Keratinocyte (primary cell): Measurements from ENCODE around the gene GPC5. TPM values are rescaled to one million over a fixed set of nuclear protein-coding genes. Genes with fewer than 3 reads are reported as not detected.

Experiments used
- DNase-seq: peaks from one replicate; pipeline ENCODE4 v3.0.0-alpha.2; 2011; ENCODE audit warnings: low read depth, missing footprints, low spot score
- FAIRE-seq: peaks from 2 replicates; lab custom pipeline; 2011; peaks lifted over from hg19 to GRCh38; lab: Jason Lieb, UNC
- H2AFZ ChIP-seq: 2 replicates; pipeline ENCODE4 v1.6.0; 2012; ENCODE audit warnings: low read length, control low read depth, inconsistent platforms; ENCODE audit not compliant: control insufficient read depth
- H3K27ac ChIP-seq: 2 replicates; pipeline ENCODE4 v1.5.1; 2011; ENCODE audit warnings: low read length; ENCODE audit not compliant: control insufficient read depth, insufficient read depth
- H3K27me3 ChIP-seq: 3 replicates; pipeline ENCODE4 v1.6.0; 2011; ENCODE audit warnings: low read length; ENCODE audit not compliant: control insufficient read depth, insufficient read depth; ENCODE audit errors: extremely low read depth
- H3K36me3 ChIP-seq, 2 experiments: 2 replicates in 1 of 2; 3 replicates in 1 of 2; pipeline ENCODE4 v1.5.1; 2011; ENCODE audit warnings: low read length in 2 of 2, mild to moderate bottlenecking in 1 of 2; ENCODE audit not compliant: control insufficient read depth in 2 of 2, insufficient read depth in 2 of 2; ENCODE audit errors: extremely low read depth in 1 of 2
- H3K4me1 ChIP-seq: 3 replicates; pipeline ENCODE4 v1.5.1; 2011; ENCODE audit warnings: low read length; ENCODE audit not compliant: control insufficient read depth, insufficient read depth; ENCODE audit errors: extremely low read depth
- H3K4me2 ChIP-seq: 3 replicates; pipeline ENCODE4 v1.6.0; 2011; ENCODE audit warnings: low read depth, low read length; ENCODE audit not compliant: control insufficient read depth, insufficient read depth; ENCODE audit errors: extremely low read depth
- H3K4me3 ChIP-seq, 3 experiments: fragments of 200-600 bp in 1 of 3; sonication (generic) in 1 of 3; 2 replicates in 2 of 3; 3 replicates in 1 of 3; pipeline ENCODE4 v1.5.1; 2011 to 2016; ENCODE audit warnings: low read length in 3 of 3, mild to moderate bottlenecking in 3 of 3, control low read depth in 2 of 3, inconsistent platforms in 1 of 3, low read depth in 1 of 3, mixed read lengths in 1 of 3, mixed run types in 1 of 3, moderate library complexity in 1 of 3; ENCODE audit not compliant: control insufficient read depth in 2 of 3, insufficient read depth in 2 of 3; ENCODE audit errors: extremely low read depth in 1 of 3
- H3K79me2 ChIP-seq: 2 replicates; pipeline ENCODE4 v1.6.0; 2012; ENCODE audit warnings: low read length; ENCODE audit not compliant: control insufficient read depth, insufficient read depth
- H3K9ac ChIP-seq: 3 replicates; pipeline ENCODE4 v1.6.0; 2011; ENCODE audit warnings: low read length; ENCODE audit not compliant: control insufficient read depth, insufficient read depth; ENCODE audit errors: extremely low read depth
- H3K9me1 ChIP-seq: 3 replicates; pipeline ENCODE4 v1.6.0; 2011; ENCODE audit warnings: low read length; ENCODE audit not compliant: control insufficient read depth, insufficient read depth; ENCODE audit errors: extremely low read depth
- H3K9me3 ChIP-seq: 2 replicates; pipeline ENCODE4 v1.5.1; 2012; ENCODE audit warnings: low read depth, low read length; ENCODE audit not compliant: control insufficient read depth
- H4K20me1 ChIP-seq: 3 replicates; pipeline ENCODE4 v1.6.0; 2011; ENCODE audit warnings: low read length; ENCODE audit not compliant: control insufficient read depth, insufficient read depth; ENCODE audit errors: extremely low read depth
- CTCF ChIP-seq, 3 experiments: IDR thresholded peaks in 1 of 3; conservative IDR thresholded peaks in 1 of 3; optimal IDR thresholded peaks in 1 of 3; 2 replicates in 2 of 3; 3 replicates in 1 of 3; pipeline versions ENCODE3 to v1.5.1; 2011; ENCODE audit warnings: low read length in 3 of 3, mild to moderate bottlenecking in 3 of 3, moderate library complexity in 2 of 3, control low read depth in 1 of 3, inconsistent platforms in 1 of 3; ENCODE audit not compliant: insufficient read depth in 2 of 3; ENCODE audit errors: extremely low read depth in 1 of 3
- EZH2 ChIP-seq: IDR thresholded peaks from one replicate; pipeline ENCODE4 v1.6.1; 2012; ENCODE audit warnings: inconsistent platforms, mild to moderate bottlenecking, low read length, moderate library complexity
- dilution Hi-C: fragments of 300-500 bp; cut with MboI; formaldehyde crosslinking; loops from one replicate; pipeline ENCODE4 v1.7.0; 2020; ENCODE audit warnings: low sequenced_read_pairs; ENCODE audit not compliant: extremely low pct_ligation_motif_present
- polyA plus RNA-seq, 5 experiments: library from polyadenylated mRNA; depleted of rRNA in 3 of 5; stranded (reverse) in 3 of 5; stranded (forward) in 1 of 5; unstranded in 1 of 5; fragments of >200 nt; gene quantifications; 1 replicate in 1 of 5; 2 replicates in 3 of 5; 3 replicates in 1 of 5; pipeline versions ENCODE4 v1.2.1 to v1.2.3, GENCODE V29; 2011 to 2012; ENCODE audit warnings: missing spikeins in 2 of 5, low read depth in 1 of 5, low replicate concordance in 1 of 5

The GPC5 gene
- polyA plus RNA-seq, 1 donor (not counting 4 experiments of a cell fraction or from before 2014, with no cell fraction given), result 0.10 TPM

GRCh38 chr13:91564396-91564795 is 166.0 kb downstream of the GPC5 start:
- H3K9me1 ChIP-seq, result no peaks in the 10 kb centered on the region
- H3K79me2 ChIP-seq, result no peaks in the 10 kb centered on the region
- no peak overlapping the region for H3K4me2 ChIP-seq
- H3K36me3 ChIP-seq, result no peaks in the 10 kb centered on the region
- no peaks in the 10 kb centered on the region for H3K27me3 ChIP-seq
- H3K27ac ChIP-seq, result no peak overlapping the region
- H4K20me1 ChIP-seq, result no peaks in the 10 kb centered on the region
- FAIRE-seq (no peak), DNase-seq (no peak)
- H3K4me1 ChIP-seq, result no peaks in the 10 kb centered on the region
- TF ChIP-seq EZH2, result no peak
- no peaks in the 10 kb centered on the region for H3K9me3 ChIP-seq
- no peak overlapping the region for H2AFZ ChIP-seq
- H3K4me3 ChIP-seq, result no peak overlapping the region
- dilution Hi-C loops, result no loop called here
- H3K9ac ChIP-seq, result no peak overlapping the region

- Histone ChIP-seq H3K27me3 (no peaks in the 10 kb centered on the region), H3K4me3 (no peak overlapping the region), H3K9me3 (no peaks in the 10 kb centered on the region), H3K9ac (no peak overlapping the region), H3K4me1 (no peaks in the 10 kb centered on the region), H4K20me1 (no peaks in the 10 kb centered on the region), H3K79me2 (no peaks in the 10 kb centered on the region), H3K27ac (no peak overlapping the region), H3K9me1 (no peaks in the 10 kb centered on the region), H3K36me3 (no peaks in the 10 kb centered on the region), H3K4me2 (no peak overlapping the region), H2AFZ (no peak overlapping the region)
- no peak for TF ChIP-seq EZH2
- no peak for TF ChIP-seq CTCF (optimal IDR thresholded peaks at IDR 0.05 in 1 of 3, IDR thresholded peaks at IDR 0.05 in 1 of 3, conservative IDR thresholded peaks at IDR 0.05 in 1 of 3; ENCODE audit: extremely low read depth in 1 of 3, insufficient read depth in 2 of 3, low read length in 3 of 3)
- DNase-seq (no peak), FAIRE-seq (no peak)
- dilution Hi-C loops, result no loop called here
Observed at GRCh38 chr13:91565296-91565695, 166.9 kb downstream of the GPC5 start.

GRCh38 chr13:91567485-91568207 is 169.2 kb downstream of the GPC5 start:
- Histone ChIP-seq H4K20me1 (no peaks in the 10 kb centered on the region), H3K27me3 (no peaks in the 10 kb centered on the region), H2AFZ (no peak overlapping the region), H3K9me1 (no peaks in the 10 kb centered on the region), H3K27ac (no peak overlapping the region), H3K4me1 (no peaks in the 10 kb centered on the region), H3K9ac (no peak overlapping the region), H3K9me3 (no peaks in the 10 kb centered on the region), H3K4me3 (no peak overlapping the region), H3K36me3 (no peaks in the 10 kb centered on the region), H3K4me2 (no peak overlapping the region), H3K79me2 (no peaks in the 10 kb centered on the region)
- FAIRE-seq (no peak), DNase-seq (no peak)
- dilution Hi-C loops, result no loop called here
- TF ChIP-seq EZH2, result no peak
- TF ChIP-seq CTCF (optimal IDR thresholded peaks at IDR 0.05 in 1 of 3, IDR thresholded peaks at IDR 0.05 in 1 of 3, conservative IDR thresholded peaks at IDR 0.05 in 1 of 3; ENCODE audit: extremely low read depth in 1 of 3, insufficient read depth in 2 of 3, low read length in 3 of 3), result no peak
